ENCODE results near the gene ASB12. TPM values are rescaled to one million over a fixed set of nuclear protein-coding genes. Genes with fewer than 3 reads are reported as not detected.

Gene ASB12
- total RNA-seq, 1 donor from 2014 or later, result 5.7 TPM

- DNase-seq, result no peak
Measured at GRCh38 chrX:64186974-64187761, 43.2 kb downstream of the ASB12 start.

DNA sequence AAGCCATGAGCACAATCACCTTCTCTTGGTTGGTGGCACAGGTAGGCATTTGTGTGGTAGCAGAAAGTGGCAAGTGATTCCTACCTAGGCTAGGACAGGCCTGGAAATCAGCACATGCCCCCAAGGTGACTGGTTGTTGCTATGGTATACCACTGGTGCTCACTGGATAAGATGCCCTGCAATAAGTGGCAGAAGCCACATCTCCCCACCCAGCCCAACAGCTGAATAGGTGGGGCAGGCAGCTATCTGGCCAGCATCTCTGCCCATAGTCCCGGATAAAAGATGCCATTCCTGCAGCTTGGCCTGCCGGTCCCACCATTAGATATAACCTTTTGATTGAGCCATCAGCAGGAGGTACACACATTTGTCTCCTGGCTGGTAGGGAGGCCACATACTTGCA is 46.0 kb downstream of the ASB12 start:
- DNase-seq, result no peak

- no peak for DNase-seq
Measured at GRCh38 chrX:64182208-64182607, 48.2 kb downstream of the ASB12 start.

- no peak for DNase-seq
Measured at GRCh38 chrX:64176876-64177275, 53.5 kb downstream of the ASB12 start.

Small RNAs within 50 kb of the gene (small RNA-seq; reads per million reads assigned to genes)
- not detected for gene RN7SL799P (ENCODE audit: low replicate concordance)

Other genes with a start within 250 kb of the ASB12 start
- gene AMER1, start 24.9 kb downstream of the ASB12 start, total RNA-seq, result 11.6 TPM
- gene MTMR8, start 164.8 kb upstream of the ASB12 start, total RNA-seq, result 3.5 TPM

Data from tongue (tissue), 3 donors.